ENCODE measurements around the gene ZNRF3.
"Not testable (repeated sequence)": the region's sequence is repeated elsewhere in the genome, so short reads cannot be mapped to it uniquely, and the experiment has no call there.

Gene ZNRF3

GRCh38 chr22:28931844-28932567, 48.6 kb downstream of the ZNRF3 start:
- DNase-seq (ENCODE audit: low spot score): no peak

- no peak for DNase-seq (ENCODE audit: low spot score)
These were observed 49.9 kb downstream of the ZNRF3 start for GRCh38 chr22:28933321-28933720.

GRCh38 chr22:28934026-28934425, 50.7 kb downstream of the ZNRF3 start:
- DNase-seq (ENCODE audit: low spot score): no peak

- no peak for DNase-seq (ENCODE audit: low spot score)
These were observed 51.8 kb downstream of the ZNRF3 start for GRCh38 chr22:28935140-28935539.

- DNase-seq (ENCODE audit: low spot score): no peak
These were observed 52.3 kb downstream of the ZNRF3 start for GRCh38 chr22:28935713-28936112.

- no peak for DNase-seq (ENCODE audit: low spot score)
These were observed 52.8 kb downstream of the ZNRF3 start for GRCh38 chr22:28936200-28936599.

- DNase-seq (ENCODE audit: low spot score): no peak
These were observed 54.0 kb downstream of the ZNRF3 start for GRCh38 chr22:28937206-28938025.

GRCh38 chr22:28938286-28938833, 55.0 kb downstream of the ZNRF3 start:
- DNase-seq (ENCODE audit: low spot score): no peak

- no peak for DNase-seq (ENCODE audit: low spot score)
These were observed 56.0 kb downstream of the ZNRF3 start for GRCh38 chr22:28939394-28939793.

- DNase-seq (ENCODE audit: low spot score): no peak
These were observed 56.6 kb downstream of the ZNRF3 start for GRCh38 chr22:28939932-28940331.

GRCh38 chr22:28940441-28940840, 57.1 kb downstream of the ZNRF3 start:
- no peak for DNase-seq (ENCODE audit: low spot score)

GRCh38 chr22:28942333-28942732, 59.0 kb downstream of the ZNRF3 start:
- no peak for DNase-seq (ENCODE audit: low spot score)

- no peak for DNase-seq (ENCODE audit: low spot score)
These were observed 59.6 kb downstream of the ZNRF3 start for GRCh38 chr22:28942801-28943500.

- DNase-seq (ENCODE audit: low spot score): no peak
These were observed 60.1 kb downstream of the ZNRF3 start for GRCh38 chr22:28943501-28943879.

GRCh38 chr22:28947125-28947524, 63.8 kb downstream of the ZNRF3 start:
- DNase-seq (ENCODE audit: low spot score): no peak

GRCh38 chr22:28948424-28948823, 65.1 kb downstream of the ZNRF3 start:
- no peak for DNase-seq (ENCODE audit: low spot score)

GRCh38 chr22:28948860-28949551, 65.6 kb downstream of the ZNRF3 start:
- not testable (repeated sequence) for DNase-seq (ENCODE audit: low spot score)

- DNase-seq (ENCODE audit: low spot score): no peak
These were observed 66.4 kb downstream of the ZNRF3 start for GRCh38 chr22:28949788-28950187.

GRCh38 chr22:28950617-28951411, 67.4 kb downstream of the ZNRF3 start:
- DNase-seq (ENCODE audit: low spot score): no peak

- no peak for DNase-seq (ENCODE audit: low spot score)
These were observed 68.2 kb downstream of the ZNRF3 start for GRCh38 chr22:28951530-28951929.

GRCh38 chr22:28951969-28952521, 68.7 kb downstream of the ZNRF3 start:
- peak; percentile 47 for DNase-seq (ENCODE audit: low spot score)

Measured in AG08396 (cell line).